ENCODE results near the gene PLA2G6.

PLA2G6 gene

GRCh38 chr22:38109371-38110001 is 72.1 kb downstream of the PLA2G6 start:
- no peak for DNase-seq

DNA sequence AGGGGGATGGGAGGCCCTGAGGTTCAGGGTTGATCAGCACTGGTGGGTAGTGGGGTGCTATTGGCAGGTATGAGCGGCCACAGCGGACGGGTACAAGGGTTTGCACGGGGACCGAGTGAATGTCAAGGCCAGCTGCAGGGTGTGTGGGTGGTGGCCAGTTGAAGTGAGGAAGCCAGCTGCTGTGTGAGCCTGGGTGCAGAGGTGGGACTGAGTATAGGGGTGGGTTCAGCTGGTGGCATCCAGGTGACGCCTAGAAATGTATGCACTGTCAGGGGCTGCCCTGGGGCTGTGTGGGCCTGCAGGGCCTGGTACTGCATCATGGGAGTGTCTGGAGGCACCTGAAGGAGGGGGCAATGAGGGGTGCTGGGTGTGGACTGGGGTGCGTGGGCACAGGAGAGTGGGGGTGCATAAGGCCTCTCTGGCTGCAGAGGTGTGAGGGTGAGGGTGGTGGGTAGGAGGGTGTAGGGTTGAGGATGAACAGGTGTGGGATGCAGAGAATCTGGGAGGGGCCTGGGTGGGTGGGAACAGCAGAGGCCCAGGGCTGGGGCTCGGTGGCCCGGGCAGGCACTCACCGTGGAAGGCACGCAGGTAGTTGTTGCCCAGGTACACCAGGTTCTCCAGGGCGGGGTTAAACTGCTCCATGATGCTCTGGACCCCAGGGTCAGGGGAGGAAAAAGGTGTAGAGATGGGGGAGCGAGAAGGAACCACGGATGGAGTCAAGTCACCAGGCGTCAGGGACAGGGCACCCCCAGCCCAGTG is 72.9 kb downstream of the PLA2G6 start:
- no peak for DNase-seq

- no peak for DNase-seq
These were observed 73.7 kb downstream of the PLA2G6 start for GRCh38 chr22:38107692-38108515.

GRCh38 chr22:38106814-38107578 is 74.6 kb downstream of the PLA2G6 start:
- no peak for DNase-seq

DNA sequence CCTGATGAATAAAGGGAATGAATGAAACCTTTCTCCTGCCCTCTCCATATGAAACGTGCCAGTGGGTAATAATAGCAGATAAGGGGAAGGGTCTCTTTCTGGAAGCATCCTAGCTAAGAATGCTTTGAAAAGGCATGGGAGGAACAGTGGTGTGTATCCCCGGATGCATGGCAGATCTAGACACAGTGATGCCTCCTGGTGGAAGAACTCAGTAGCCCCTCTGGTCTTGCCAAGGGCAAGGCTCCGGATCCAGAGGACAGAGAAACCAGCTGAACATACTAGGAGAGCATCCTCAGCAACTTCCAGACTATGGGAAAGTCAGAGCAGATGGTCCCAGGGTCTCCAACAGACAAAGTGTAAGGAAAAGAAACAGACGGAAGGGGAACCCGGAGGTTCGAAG is 77.5 kb downstream of the PLA2G6 start:
- no peak for DNase-seq

DNA sequence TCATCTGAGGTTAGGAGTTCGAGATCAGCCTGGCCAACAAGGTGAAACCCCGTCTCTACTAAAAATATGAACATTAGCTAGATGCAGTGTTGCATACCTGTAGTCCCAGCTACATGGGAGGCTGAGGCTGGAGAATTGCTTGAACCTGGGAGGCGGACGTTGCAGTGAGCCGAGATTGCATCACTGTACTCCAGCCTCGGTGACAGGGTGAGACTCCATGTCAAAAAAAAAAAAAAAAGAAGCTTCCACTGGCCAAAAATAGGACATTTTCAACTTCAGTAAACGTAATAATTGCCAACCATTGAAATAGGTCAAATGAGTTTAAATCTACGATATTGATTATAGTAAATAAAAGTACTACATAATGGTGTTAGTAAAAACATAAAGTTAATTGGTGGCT is 78.0 kb downstream of the PLA2G6 start:
- DNase-seq: no peak

DNA sequence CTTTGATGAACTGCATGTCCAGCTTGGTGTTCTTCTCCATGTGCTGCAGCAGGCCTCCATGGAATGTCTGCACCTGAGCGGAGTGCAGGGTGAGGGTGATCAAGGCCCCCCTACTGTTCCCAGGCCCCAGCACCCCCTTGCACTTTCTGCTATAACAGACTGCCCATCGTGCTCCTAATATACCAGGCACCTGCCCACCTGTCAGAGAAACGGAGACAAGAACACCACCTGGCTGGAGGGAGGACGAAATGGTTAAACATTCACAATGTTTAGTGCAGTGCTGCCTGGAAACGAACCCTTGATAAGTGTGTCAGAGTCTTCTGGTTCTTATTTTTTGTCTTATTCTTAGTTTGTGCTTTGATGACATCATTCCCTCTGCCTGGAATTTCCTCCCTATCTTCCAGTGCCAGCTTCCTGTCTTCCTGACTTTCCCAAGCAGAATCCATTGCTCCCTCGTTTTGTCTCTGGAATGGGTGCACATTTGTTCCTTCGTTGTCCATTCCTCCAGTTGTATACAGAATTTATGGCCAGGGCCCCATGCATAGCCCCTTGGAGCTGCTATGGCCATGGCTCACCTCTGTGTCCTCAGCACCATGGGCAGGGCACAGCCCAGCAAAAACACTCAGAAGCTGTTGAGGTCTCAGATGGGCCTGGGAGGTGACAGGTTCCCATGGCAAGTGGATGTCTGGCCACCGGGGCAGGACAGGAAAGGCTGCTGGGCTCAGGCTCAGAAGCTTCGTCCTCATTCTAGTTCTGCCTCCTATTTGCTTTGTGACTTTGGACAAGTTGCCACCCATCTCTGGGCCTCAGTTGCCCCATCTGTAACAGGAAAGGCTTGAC is 83.0 kb downstream of the PLA2G6 start:
- no peak for DNase-seq

DNA sequence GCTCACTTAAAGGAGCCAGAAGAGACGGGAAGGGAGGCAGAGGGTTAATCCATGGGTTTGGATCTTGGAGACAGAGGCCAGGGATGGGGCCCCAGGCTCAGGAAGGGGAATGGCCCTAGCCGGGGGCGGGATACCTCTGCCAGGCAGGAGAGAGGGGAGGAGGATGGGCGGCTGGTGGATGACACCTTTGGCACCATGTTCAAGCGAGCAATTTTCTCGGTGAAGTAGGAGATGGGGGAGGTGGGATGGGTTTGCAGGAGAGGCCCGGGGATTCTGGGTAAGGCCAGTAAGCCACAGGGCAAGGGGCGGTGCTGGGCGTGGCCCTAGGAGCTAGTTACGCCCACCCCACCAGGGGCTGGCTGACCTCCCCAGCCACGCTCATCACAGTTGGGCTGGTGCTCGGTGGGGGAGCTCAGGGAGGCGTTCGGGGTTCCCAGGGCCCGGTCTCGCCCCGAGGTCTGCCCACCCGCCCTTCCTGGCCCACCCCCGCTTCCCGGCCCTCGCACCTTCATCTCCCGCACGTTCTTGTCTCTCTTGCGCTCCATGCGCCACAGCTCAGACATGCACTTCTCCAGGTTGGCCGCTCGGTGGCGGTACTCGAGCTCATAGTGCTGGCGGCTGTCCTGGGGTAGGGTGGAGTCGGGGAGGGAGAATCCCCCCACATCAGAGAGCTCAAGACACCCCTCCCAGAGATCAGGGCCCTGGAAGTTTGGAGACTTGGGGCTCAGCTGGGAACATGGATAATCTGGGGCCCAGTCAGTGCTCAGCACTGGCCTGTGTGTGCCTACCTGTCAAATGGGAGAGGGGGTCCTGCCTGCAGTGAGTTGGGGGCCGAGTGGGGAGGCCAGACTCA is 83.8 kb downstream of the PLA2G6 start:
- no peak for DNase-seq

- no peak for DNase-seq
These were observed 84.6 kb downstream of the PLA2G6 start for GRCh38 chr22:38097058-38097457.

DNA sequence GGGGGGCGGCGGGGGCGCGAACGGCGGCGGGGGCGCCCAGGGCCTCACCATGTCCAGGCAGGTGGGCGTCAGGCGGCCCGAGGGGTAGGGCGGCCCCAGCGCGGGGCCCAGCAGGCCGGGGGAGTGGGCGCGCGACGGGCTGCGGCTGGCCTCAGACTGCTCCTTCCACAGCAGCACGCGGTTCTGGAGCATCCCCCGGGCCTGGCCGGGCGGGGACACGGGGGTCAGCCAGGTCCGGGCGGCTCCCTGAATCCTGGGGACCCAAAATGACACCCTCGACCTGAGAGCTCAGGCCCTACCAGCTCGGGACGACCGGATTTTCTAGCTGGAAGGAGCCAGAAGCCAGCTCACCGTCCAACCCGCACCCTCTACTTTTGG is 92.2 kb downstream of the PLA2G6 start:
- no peak for DNase-seq

- DNase-seq: no peak
These were observed 92.8 kb downstream of the PLA2G6 start for GRCh38 chr22:38088629-38089473.

DNA sequence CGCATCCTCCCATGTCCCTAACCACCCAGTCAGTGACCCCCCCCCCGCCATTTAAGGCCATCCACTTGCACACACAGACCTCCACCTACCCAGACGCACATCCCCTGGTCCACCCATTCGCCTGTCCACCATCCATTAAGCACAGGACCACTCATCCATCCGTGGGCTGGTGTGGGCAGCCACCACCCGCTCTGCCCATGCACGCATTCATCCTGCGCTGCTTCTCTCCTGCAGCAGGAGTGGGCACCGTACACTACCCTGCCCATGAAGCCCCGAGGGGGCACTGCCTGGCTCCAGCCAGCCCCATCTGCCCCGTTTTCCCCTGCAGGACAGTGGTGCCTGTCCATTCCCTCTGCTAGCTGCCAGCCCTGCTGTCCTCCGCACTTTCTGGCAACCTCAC is 93.8 kb downstream of the PLA2G6 start:
- DNase-seq: no peak

DNA sequence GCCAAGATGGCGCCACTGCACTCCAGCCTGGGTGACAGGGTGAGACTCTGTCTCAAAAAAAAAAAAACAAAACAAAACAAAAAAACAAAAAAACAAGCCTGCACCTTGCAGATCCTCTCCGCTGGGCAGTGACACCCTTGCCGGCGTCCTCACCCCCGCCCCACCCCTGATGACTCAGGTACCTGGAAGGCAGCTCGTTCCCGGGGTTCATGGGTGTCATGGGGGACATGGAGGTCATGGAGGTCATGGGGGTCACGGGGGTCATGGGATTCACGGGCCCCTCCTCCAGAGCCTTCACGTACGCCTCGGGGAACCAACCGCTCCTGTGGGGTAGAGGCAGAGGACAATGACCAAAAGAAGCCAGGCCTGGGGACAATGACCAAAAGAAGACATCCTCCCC is 94.7 kb downstream of the PLA2G6 start:
- no peak for DNase-seq

- DNase-seq: no peak
These were observed 95.4 kb downstream of the PLA2G6 start for GRCh38 chr22:38086001-38086845.

- no peak for DNase-seq
These were observed 96.1 kb downstream of the PLA2G6 start for GRCh38 chr22:38085501-38085900.

- no peak for DNase-seq
These were observed 96.6 kb downstream of the PLA2G6 start for GRCh38 chr22:38085056-38085455.

- DNase-seq: no peak
These were observed 97.5 kb downstream of the PLA2G6 start, which contains the start of gene SLC16A8 for GRCh38 chr22:38083931-38084631. SLC16A8 (minus strand) TSS chr22:38084184; CDS start chr22:38082873, 1,311 bp downstream.

DNA sequence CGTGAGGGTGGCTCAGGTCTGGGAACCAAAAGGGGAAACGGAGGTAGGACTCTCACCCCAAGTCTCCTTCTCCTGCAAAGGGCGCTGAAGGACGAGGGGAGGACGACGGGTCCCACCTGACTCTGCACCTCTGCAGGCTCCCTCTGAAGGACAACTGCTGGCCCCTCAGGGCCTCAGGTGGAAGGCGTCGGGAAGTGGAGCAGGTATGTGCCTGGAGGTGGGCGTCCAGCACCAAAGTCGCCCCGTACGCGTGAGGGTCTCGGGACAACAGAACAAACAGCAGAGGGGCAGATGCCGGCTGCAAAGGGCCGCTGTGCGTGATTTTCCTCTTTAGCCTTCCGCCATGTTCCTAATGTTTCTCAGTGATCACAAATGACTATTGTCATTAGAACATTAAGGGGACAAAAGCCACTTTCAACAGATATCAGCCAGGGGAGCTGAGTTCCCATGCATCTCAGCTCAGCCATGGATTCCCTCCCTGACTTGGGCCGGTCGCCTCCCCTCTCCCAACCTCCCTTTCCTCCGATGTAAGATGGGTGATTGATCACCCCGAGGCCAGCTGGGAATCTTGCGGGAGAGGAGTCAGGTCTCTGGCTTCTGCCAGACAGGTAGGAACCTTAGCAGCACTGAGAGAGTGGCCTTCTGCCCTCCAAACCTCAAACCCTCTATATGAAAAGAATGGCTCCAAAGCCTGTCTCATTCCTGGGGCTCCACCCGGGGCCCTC is 98.5 kb downstream of the PLA2G6 start:
- no peak for DNase-seq
